PFSK-1 (cell line): ENCODE results near the gene EMILIN1.

ENCODE experiments used
- SIN3A ChIP-seq: IDR thresholded peaks from 2 replicates; pipeline ENCODE4 v1.6.1; 2012; ENCODE audit warnings: mild to moderate bottlenecking, low read length, moderate library complexity, borderline replicate concordance; ENCODE audit not compliant: insufficient read depth
- TF ChIP-seq, protein P1 (sequence below), 2 experiments: IDR thresholded peaks; 2 replicates each; pipeline versions ENCODE4 v1.6.1 to v1.8.0; 2011 to 2012; ENCODE audit warnings: low read depth in 2 of 2, low read length in 2 of 2, control low read depth in 1 of 2, inconsistent platforms in 1 of 2, mild to moderate bottlenecking in 1 of 2, moderate library complexity in 1 of 2; ENCODE audit not compliant: insufficient read depth in 1 of 2

DNA sequence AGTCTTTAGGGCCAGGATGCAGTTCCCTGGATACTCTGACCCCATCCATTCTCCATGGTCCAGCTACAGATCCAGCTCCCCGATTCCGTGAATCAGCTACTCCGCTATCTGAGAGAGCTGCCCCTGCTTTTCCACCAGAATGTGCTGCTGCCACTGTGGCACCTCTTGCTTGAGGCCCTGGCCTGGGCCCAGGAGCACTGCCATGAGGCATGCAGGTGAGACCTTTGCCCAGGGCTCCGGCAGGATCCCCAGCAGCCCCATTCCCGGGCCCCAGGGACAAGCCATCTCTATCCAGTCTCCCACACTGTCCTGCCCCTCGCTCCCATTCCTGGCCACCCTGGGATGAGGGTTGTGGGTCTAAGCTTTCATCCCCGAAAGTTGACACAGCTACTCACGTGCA lies 38.1 kb upstream of the EMILIN1 start:
- TF ChIP-seq, protein P1, sequence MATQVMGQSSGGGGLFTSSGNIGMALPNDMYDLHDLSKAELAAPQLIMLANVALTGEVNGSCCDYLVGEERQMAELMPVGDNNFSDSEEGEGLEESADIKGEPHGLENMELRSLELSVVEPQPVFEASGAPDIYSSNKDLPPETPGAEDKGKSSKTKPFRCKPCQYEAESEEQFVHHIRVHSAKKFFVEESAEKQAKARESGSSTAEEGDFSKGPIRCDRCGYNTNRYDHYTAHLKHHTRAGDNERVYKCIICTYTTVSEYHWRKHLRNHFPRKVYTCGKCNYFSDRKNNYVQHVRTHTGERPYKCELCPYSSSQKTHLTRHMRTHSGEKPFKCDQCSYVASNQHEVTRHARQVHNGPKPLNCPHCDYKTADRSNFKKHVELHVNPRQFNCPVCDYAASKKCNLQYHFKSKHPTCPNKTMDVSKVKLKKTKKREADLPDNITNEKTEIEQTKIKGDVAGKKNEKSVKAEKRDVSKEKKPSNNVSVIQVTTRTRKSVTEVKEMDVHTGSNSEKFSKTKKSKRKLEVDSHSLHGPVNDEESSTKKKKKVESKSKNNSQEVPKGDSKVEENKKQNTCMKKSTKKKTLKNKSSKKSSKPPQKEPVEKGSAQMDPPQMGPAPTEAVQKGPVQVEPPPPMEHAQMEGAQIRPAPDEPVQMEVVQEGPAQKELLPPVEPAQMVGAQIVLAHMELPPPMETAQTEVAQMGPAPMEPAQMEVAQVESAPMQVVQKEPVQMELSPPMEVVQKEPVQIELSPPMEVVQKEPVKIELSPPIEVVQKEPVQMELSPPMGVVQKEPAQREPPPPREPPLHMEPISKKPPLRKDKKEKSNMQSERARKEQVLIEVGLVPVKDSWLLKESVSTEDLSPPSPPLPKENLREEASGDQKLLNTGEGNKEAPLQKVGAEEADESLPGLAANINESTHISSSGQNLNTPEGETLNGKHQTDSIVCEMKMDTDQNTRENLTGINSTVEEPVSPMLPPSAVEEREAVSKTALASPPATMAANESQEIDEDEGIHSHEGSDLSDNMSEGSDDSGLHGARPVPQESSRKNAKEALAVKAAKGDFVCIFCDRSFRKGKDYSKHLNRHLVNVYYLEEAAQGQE (IDR thresholded peaks at IDR 0.05; ENCODE audit: insufficient read depth in 1 of 2, low read depth in 2 of 2, low read length in 2 of 2), result no peak
- no peak for TF ChIP-seq SIN3A
